Keratinocyte (primary cell): ENCODE data around the gene DIP2C. TPM values are rescaled to one million over a fixed set of nuclear protein-coding genes. Genes with fewer than 3 reads are reported as not detected.

Source experiments
- DNase-seq: peaks from one replicate; pipeline ENCODE4 v3.0.0-alpha.2; 2011; ENCODE audit warnings: low read depth, missing footprints, low spot score
- FAIRE-seq: peaks from 2 replicates; lab custom pipeline; 2011; peaks lifted over from hg19 to GRCh38; lab: Jason Lieb, UNC
- H2AFZ ChIP-seq: 2 replicates; pipeline ENCODE4 v1.6.0; 2012; ENCODE audit warnings: low read length, control low read depth, inconsistent platforms; ENCODE audit not compliant: control insufficient read depth
- H3K27ac ChIP-seq: 2 replicates; pipeline ENCODE4 v1.5.1; 2011; ENCODE audit warnings: low read length; ENCODE audit not compliant: control insufficient read depth, insufficient read depth
- H3K27me3 ChIP-seq: 3 replicates; pipeline ENCODE4 v1.6.0; 2011; ENCODE audit warnings: low read length; ENCODE audit not compliant: control insufficient read depth, insufficient read depth; ENCODE audit errors: extremely low read depth
- H3K36me3 ChIP-seq, 2 experiments: 2 replicates in 1 of 2; 3 replicates in 1 of 2; pipeline ENCODE4 v1.5.1; 2011; ENCODE audit warnings: low read length in 2 of 2, mild to moderate bottlenecking in 1 of 2; ENCODE audit not compliant: control insufficient read depth in 2 of 2, insufficient read depth in 2 of 2; ENCODE audit errors: extremely low read depth in 1 of 2
- H3K4me1 ChIP-seq: 3 replicates; pipeline ENCODE4 v1.5.1; 2011; ENCODE audit warnings: low read length; ENCODE audit not compliant: control insufficient read depth, insufficient read depth; ENCODE audit errors: extremely low read depth
- H3K4me2 ChIP-seq: 3 replicates; pipeline ENCODE4 v1.6.0; 2011; ENCODE audit warnings: low read depth, low read length; ENCODE audit not compliant: control insufficient read depth, insufficient read depth; ENCODE audit errors: extremely low read depth
- H3K4me3 ChIP-seq, 3 experiments: fragments of 200-600 bp in 1 of 3; sonication (generic) in 1 of 3; 2 replicates in 2 of 3; 3 replicates in 1 of 3; pipeline ENCODE4 v1.5.1; 2011 to 2016; ENCODE audit warnings: low read length in 3 of 3, mild to moderate bottlenecking in 3 of 3, control low read depth in 2 of 3, inconsistent platforms in 1 of 3, low read depth in 1 of 3, mixed read lengths in 1 of 3, mixed run types in 1 of 3, moderate library complexity in 1 of 3; ENCODE audit not compliant: control insufficient read depth in 2 of 3, insufficient read depth in 2 of 3; ENCODE audit errors: extremely low read depth in 1 of 3
- H3K79me2 ChIP-seq: 2 replicates; pipeline ENCODE4 v1.6.0; 2012; ENCODE audit warnings: low read length; ENCODE audit not compliant: control insufficient read depth, insufficient read depth
- H3K9ac ChIP-seq: 3 replicates; pipeline ENCODE4 v1.6.0; 2011; ENCODE audit warnings: low read length; ENCODE audit not compliant: control insufficient read depth, insufficient read depth; ENCODE audit errors: extremely low read depth
- H3K9me1 ChIP-seq: 3 replicates; pipeline ENCODE4 v1.6.0; 2011; ENCODE audit warnings: low read length; ENCODE audit not compliant: control insufficient read depth, insufficient read depth; ENCODE audit errors: extremely low read depth
- H3K9me3 ChIP-seq: 2 replicates; pipeline ENCODE4 v1.5.1; 2012; ENCODE audit warnings: low read depth, low read length; ENCODE audit not compliant: control insufficient read depth
- H4K20me1 ChIP-seq: 3 replicates; pipeline ENCODE4 v1.6.0; 2011; ENCODE audit warnings: low read length; ENCODE audit not compliant: control insufficient read depth, insufficient read depth; ENCODE audit errors: extremely low read depth
- EZH2 ChIP-seq: IDR thresholded peaks from one replicate; pipeline ENCODE4 v1.6.1; 2012; ENCODE audit warnings: inconsistent platforms, mild to moderate bottlenecking, low read length, moderate library complexity
- dilution Hi-C: fragments of 300-500 bp; cut with MboI; formaldehyde crosslinking; loops from one replicate; pipeline ENCODE4 v1.7.0; 2020; ENCODE audit warnings: low sequenced_read_pairs; ENCODE audit not compliant: extremely low pct_ligation_motif_present
- polyA plus RNA-seq, 5 experiments: library from polyadenylated mRNA; depleted of rRNA in 3 of 5; stranded (reverse) in 3 of 5; stranded (forward) in 1 of 5; unstranded in 1 of 5; fragments of >200 nt; gene quantifications; 1 replicate in 1 of 5; 2 replicates in 3 of 5; 3 replicates in 1 of 5; pipeline versions ENCODE4 v1.2.1 to v1.2.3, GENCODE V29; 2011 to 2012; ENCODE audit warnings: missing spikeins in 2 of 5, low read depth in 1 of 5, low replicate concordance in 1 of 5
- TF ChIP-seq, protein P1 (sequence below), 3 experiments: IDR thresholded peaks in 1 of 3; conservative IDR thresholded peaks in 1 of 3; optimal IDR thresholded peaks in 1 of 3; 2 replicates in 2 of 3; 3 replicates in 1 of 3; pipeline versions ENCODE3 to v1.5.1; 2011; ENCODE audit warnings: low read length in 3 of 3, mild to moderate bottlenecking in 3 of 3, moderate library complexity in 2 of 3, control low read depth in 1 of 3, inconsistent platforms in 1 of 3; ENCODE audit not compliant: insufficient read depth in 2 of 3; ENCODE audit errors: extremely low read depth in 1 of 3

DIP2C gene
- polyA plus RNA-seq, 1 donor (not counting 4 experiments of a cell fraction or from before 2014, with no cell fraction given) = 1.3 TPM

DNA sequence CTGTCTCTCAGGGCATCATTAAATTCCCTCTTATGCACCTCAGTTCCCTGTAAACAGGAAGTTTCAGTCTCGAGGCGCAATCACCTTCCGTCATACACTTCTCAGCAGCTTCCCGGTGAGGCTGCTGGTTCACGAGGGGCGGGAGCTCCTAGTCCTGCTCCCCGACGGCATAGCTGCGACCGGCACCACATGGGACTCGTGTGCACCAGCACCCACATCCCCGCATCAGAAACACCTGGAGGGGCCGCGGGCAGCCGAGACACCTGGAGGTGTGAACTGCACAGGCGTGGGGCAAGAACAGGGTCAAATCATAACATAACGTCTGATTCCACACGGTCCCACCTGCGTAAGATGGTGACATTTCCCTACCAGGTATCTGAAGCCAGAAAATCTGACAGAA is 52.7 kb downstream of the DIP2C start:
- Histone ChIP-seq H3K4me3 (no peak overlapping the region), H3K9ac (no peak overlapping the region), H3K9me3 (no peaks in the 10 kb centered on the region), H3K27ac (no peak overlapping the region), H3K4me2 (no peak overlapping the region), H3K36me3 (no peaks in the 10 kb centered on the region), H3K27me3 (no peaks in the 10 kb centered on the region), H3K4me1 (no peaks in the 10 kb centered on the region), H2AFZ (no peak overlapping the region), H3K79me2 (no peaks in the 10 kb centered on the region), H4K20me1 (no peaks in the 10 kb centered on the region), H3K9me1 (no peaks in the 10 kb centered on the region)
- dilution Hi-C loops = no loop called here
- DNase-seq = no peak
- TF ChIP-seq, protein P1, sequence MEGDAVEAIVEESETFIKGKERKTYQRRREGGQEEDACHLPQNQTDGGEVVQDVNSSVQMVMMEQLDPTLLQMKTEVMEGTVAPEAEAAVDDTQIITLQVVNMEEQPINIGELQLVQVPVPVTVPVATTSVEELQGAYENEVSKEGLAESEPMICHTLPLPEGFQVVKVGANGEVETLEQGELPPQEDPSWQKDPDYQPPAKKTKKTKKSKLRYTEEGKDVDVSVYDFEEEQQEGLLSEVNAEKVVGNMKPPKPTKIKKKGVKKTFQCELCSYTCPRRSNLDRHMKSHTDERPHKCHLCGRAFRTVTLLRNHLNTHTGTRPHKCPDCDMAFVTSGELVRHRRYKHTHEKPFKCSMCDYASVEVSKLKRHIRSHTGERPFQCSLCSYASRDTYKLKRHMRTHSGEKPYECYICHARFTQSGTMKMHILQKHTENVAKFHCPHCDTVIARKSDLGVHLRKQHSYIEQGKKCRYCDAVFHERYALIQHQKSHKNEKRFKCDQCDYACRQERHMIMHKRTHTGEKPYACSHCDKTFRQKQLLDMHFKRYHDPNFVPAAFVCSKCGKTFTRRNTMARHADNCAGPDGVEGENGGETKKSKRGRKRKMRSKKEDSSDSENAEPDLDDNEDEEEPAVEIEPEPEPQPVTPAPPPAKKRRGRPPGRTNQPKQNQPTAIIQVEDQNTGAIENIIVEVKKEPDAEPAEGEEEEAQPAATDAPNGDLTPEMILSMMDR (optimal IDR thresholded peaks at IDR 0.05 in 1 of 3, IDR thresholded peaks at IDR 0.05 in 1 of 3, conservative IDR thresholded peaks at IDR 0.05 in 1 of 3; ENCODE audit: extremely low read depth in 1 of 3, insufficient read depth in 2 of 3, low read length in 3 of 3) = no peak
- no peak for TF ChIP-seq EZH2
- no peak for FAIRE-seq

DNA sequence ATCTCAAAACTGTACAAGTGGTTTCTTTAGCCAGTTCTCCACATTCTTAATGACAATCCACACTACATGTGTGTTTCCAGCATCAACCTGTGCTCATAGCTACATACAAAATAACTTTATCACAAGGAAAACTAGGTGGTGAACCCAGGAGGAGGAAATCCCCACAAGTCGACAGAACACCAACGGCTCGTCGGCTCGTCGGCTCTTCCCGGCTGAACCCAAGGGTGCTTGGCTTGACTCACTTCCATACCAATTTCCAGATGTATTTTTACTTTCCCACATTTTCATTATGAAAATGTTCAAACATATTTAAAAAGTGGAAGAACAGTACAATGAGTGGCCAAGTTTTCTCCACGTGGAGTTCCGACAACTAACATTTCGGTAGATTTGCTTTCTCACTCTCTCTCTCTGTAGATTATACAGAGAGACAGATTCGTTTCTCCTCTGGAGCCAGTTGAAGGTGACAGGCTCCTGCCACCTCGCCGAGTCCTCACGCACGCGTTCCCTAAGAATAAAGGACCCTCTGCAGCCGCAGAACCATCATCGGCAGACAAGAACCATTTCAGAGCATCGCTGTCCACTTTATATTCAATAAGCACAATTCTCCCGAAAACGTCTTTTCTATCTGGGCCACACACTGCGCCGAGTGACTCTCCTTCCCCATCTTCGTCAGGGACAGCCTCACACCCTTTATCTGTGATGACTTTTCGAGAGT is 53.3 kb downstream of the DIP2C start:
- Histone ChIP-seq H3K9me3 (no peaks in the 10 kb centered on the region), H3K4me3 (no peak overlapping the region), H4K20me1 (no peaks in the 10 kb centered on the region), H3K4me1 (no peaks in the 10 kb centered on the region), H2AFZ (no peak overlapping the region), H3K27me3 (no peaks in the 10 kb centered on the region), H3K9ac (no peak overlapping the region), H3K4me2 (no peak overlapping the region), H3K79me2 (no peaks in the 10 kb centered on the region), H3K9me1 (no peaks in the 10 kb centered on the region), H3K36me3 (no peaks in the 10 kb centered on the region), H3K27ac (no peak overlapping the region)
- no peak for TF ChIP-seq EZH2
- TF ChIP-seq, protein P1 (optimal IDR thresholded peaks at IDR 0.05 in 1 of 3, IDR thresholded peaks at IDR 0.05 in 1 of 3, conservative IDR thresholded peaks at IDR 0.05 in 1 of 3; ENCODE audit: extremely low read depth in 1 of 3, insufficient read depth in 2 of 3, low read length in 3 of 3) = no peak
- FAIRE-seq = no peak
- dilution Hi-C loops = no loop called here
- no peak for DNase-seq
